Keratinocyte (primary cell): ENCODE measurements around the gene RNF212. TPM values are rescaled to one million over a fixed set of nuclear protein-coding genes. Genes with fewer than 3 reads are reported as not detected.

Experiments
- DNase-seq: peaks from one replicate; pipeline ENCODE4 v3.0.0-alpha.2; 2011; ENCODE audit warnings: low read depth, missing footprints, low spot score
- FAIRE-seq: peaks from 2 replicates; lab custom pipeline; 2011; peaks lifted over from hg19 to GRCh38; lab: Jason Lieb, UNC
- H2AFZ ChIP-seq: 2 replicates; pipeline ENCODE4 v1.6.0; 2012; ENCODE audit warnings: low read length, control low read depth, inconsistent platforms; ENCODE audit not compliant: control insufficient read depth
- H3K27ac ChIP-seq: 2 replicates; pipeline ENCODE4 v1.5.1; 2011; ENCODE audit warnings: low read length; ENCODE audit not compliant: control insufficient read depth, insufficient read depth
- H3K27me3 ChIP-seq: 3 replicates; pipeline ENCODE4 v1.6.0; 2011; ENCODE audit warnings: low read length; ENCODE audit not compliant: control insufficient read depth, insufficient read depth; ENCODE audit errors: extremely low read depth
- H3K36me3 ChIP-seq, 2 experiments: 2 replicates in 1 of 2; 3 replicates in 1 of 2; pipeline ENCODE4 v1.5.1; 2011; ENCODE audit warnings: low read length in 2 of 2, mild to moderate bottlenecking in 1 of 2; ENCODE audit not compliant: control insufficient read depth in 2 of 2, insufficient read depth in 2 of 2; ENCODE audit errors: extremely low read depth in 1 of 2
- H3K4me1 ChIP-seq: 3 replicates; pipeline ENCODE4 v1.5.1; 2011; ENCODE audit warnings: low read length; ENCODE audit not compliant: control insufficient read depth, insufficient read depth; ENCODE audit errors: extremely low read depth
- H3K4me2 ChIP-seq: 3 replicates; pipeline ENCODE4 v1.6.0; 2011; ENCODE audit warnings: low read depth, low read length; ENCODE audit not compliant: control insufficient read depth, insufficient read depth; ENCODE audit errors: extremely low read depth
- H3K4me3 ChIP-seq, 3 experiments: fragments of 200-600 bp in 1 of 3; sonication (generic) in 1 of 3; 2 replicates in 2 of 3; 3 replicates in 1 of 3; pipeline ENCODE4 v1.5.1; 2011 to 2016; ENCODE audit warnings: low read length in 3 of 3, mild to moderate bottlenecking in 3 of 3, control low read depth in 2 of 3, inconsistent platforms in 1 of 3, low read depth in 1 of 3, mixed read lengths in 1 of 3, mixed run types in 1 of 3, moderate library complexity in 1 of 3; ENCODE audit not compliant: control insufficient read depth in 2 of 3, insufficient read depth in 2 of 3; ENCODE audit errors: extremely low read depth in 1 of 3
- H3K79me2 ChIP-seq: 2 replicates; pipeline ENCODE4 v1.6.0; 2012; ENCODE audit warnings: low read length; ENCODE audit not compliant: control insufficient read depth, insufficient read depth
- H3K9ac ChIP-seq: 3 replicates; pipeline ENCODE4 v1.6.0; 2011; ENCODE audit warnings: low read length; ENCODE audit not compliant: control insufficient read depth, insufficient read depth; ENCODE audit errors: extremely low read depth
- H3K9me1 ChIP-seq: 3 replicates; pipeline ENCODE4 v1.6.0; 2011; ENCODE audit warnings: low read length; ENCODE audit not compliant: control insufficient read depth, insufficient read depth; ENCODE audit errors: extremely low read depth
- H3K9me3 ChIP-seq: 2 replicates; pipeline ENCODE4 v1.5.1; 2012; ENCODE audit warnings: low read depth, low read length; ENCODE audit not compliant: control insufficient read depth
- H4K20me1 ChIP-seq: 3 replicates; pipeline ENCODE4 v1.6.0; 2011; ENCODE audit warnings: low read length; ENCODE audit not compliant: control insufficient read depth, insufficient read depth; ENCODE audit errors: extremely low read depth
- EZH2 ChIP-seq: IDR thresholded peaks from one replicate; pipeline ENCODE4 v1.6.1; 2012; ENCODE audit warnings: inconsistent platforms, mild to moderate bottlenecking, low read length, moderate library complexity
- dilution Hi-C: fragments of 300-500 bp; cut with MboI; formaldehyde crosslinking; loops from one replicate; pipeline ENCODE4 v1.7.0; 2020; ENCODE audit warnings: low sequenced_read_pairs; ENCODE audit not compliant: extremely low pct_ligation_motif_present
- polyA plus RNA-seq, 5 experiments: library from polyadenylated mRNA; depleted of rRNA in 3 of 5; stranded (reverse) in 3 of 5; stranded (forward) in 1 of 5; unstranded in 1 of 5; fragments of >200 nt; gene quantifications; 1 replicate in 1 of 5; 2 replicates in 3 of 5; 3 replicates in 1 of 5; pipeline versions ENCODE4 v1.2.1 to v1.2.3, GENCODE V29; 2011 to 2012; ENCODE audit warnings: missing spikeins in 2 of 5, low read depth in 1 of 5, low replicate concordance in 1 of 5
- TF ChIP-seq, protein P1 (sequence below), 3 experiments: IDR thresholded peaks in 1 of 3; conservative IDR thresholded peaks in 1 of 3; optimal IDR thresholded peaks in 1 of 3; 2 replicates in 2 of 3; 3 replicates in 1 of 3; pipeline versions ENCODE3 to v1.5.1; 2011; ENCODE audit warnings: low read length in 3 of 3, mild to moderate bottlenecking in 3 of 3, moderate library complexity in 2 of 3, control low read depth in 1 of 3, inconsistent platforms in 1 of 3; ENCODE audit not compliant: insufficient read depth in 2 of 3; ENCODE audit errors: extremely low read depth in 1 of 3

Gene RNF212
- polyA plus RNA-seq, 1 donor (not counting 4 experiments of a cell fraction or from before 2014, with no cell fraction given), result 0.16 TPM

DNA sequence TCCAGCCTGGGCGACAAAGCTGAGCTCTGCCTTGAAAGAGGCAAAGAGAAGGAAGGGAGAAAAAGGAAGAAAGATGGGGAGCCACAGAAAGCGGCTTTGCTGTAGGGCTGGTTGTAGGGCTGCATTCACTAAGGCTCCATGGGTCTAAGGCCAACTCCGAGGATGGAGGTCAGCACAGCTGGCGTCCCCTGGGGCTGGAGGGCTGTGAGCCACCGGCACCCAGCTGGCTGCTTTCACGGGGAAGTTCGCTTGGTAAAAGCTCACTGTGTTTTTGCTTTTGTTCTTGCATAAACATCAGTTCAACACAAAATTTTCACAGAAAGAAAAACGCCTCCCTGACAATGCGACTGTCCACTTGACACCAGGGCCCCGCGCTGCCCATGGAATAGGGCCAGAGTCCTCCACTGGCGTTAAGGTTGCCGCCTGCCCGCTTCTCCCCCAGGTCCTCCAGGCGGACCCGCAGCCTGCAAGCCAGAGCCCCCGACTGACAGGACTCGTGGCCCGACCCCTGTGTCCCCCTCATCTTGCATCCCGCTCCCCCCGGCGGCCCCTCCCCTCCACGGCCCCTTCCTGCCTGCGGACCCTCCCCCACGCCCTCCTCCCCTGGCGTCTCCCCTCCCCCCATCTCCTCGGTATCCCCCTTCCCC lies 1.1 kb downstream of the RNF212 start:
- no peak for DNase-seq
- no peak overlapping the region for H2AFZ ChIP-seq
- no peaks in the 10 kb centered on the region for H3K79me2 ChIP-seq
- H3K4me3 ChIP-seq, result no peak overlapping the region
- no peaks in the 10 kb centered on the region for H3K36me3 ChIP-seq
- no peaks in the 10 kb centered on the region for H3K9me1 ChIP-seq
- no peak overlapping the region for H3K4me2 ChIP-seq
- dilution Hi-C loops, result no loop called here
- no peaks in the 10 kb centered on the region for H4K20me1 ChIP-seq
- peaks cover 12% of the 10 kb centered on the region for H3K4me1 ChIP-seq
- FAIRE-seq, result no peak
- TF ChIP-seq EZH2, result no peak
- TF ChIP-seq, protein P1, sequence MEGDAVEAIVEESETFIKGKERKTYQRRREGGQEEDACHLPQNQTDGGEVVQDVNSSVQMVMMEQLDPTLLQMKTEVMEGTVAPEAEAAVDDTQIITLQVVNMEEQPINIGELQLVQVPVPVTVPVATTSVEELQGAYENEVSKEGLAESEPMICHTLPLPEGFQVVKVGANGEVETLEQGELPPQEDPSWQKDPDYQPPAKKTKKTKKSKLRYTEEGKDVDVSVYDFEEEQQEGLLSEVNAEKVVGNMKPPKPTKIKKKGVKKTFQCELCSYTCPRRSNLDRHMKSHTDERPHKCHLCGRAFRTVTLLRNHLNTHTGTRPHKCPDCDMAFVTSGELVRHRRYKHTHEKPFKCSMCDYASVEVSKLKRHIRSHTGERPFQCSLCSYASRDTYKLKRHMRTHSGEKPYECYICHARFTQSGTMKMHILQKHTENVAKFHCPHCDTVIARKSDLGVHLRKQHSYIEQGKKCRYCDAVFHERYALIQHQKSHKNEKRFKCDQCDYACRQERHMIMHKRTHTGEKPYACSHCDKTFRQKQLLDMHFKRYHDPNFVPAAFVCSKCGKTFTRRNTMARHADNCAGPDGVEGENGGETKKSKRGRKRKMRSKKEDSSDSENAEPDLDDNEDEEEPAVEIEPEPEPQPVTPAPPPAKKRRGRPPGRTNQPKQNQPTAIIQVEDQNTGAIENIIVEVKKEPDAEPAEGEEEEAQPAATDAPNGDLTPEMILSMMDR (optimal IDR thresholded peaks at IDR 0.05 in 1 of 3, IDR thresholded peaks at IDR 0.05 in 1 of 3, conservative IDR thresholded peaks at IDR 0.05 in 1 of 3; ENCODE audit: extremely low read depth in 1 of 3, insufficient read depth in 2 of 3, low read length in 3 of 3), result no peak
- no peak overlapping the region for H3K27ac ChIP-seq
- H3K9me3 ChIP-seq, result no peaks in the 10 kb centered on the region
- peaks cover 5% of the 10 kb centered on the region for H3K27me3 ChIP-seq
- no peak overlapping the region for H3K9ac ChIP-seq

DNA sequence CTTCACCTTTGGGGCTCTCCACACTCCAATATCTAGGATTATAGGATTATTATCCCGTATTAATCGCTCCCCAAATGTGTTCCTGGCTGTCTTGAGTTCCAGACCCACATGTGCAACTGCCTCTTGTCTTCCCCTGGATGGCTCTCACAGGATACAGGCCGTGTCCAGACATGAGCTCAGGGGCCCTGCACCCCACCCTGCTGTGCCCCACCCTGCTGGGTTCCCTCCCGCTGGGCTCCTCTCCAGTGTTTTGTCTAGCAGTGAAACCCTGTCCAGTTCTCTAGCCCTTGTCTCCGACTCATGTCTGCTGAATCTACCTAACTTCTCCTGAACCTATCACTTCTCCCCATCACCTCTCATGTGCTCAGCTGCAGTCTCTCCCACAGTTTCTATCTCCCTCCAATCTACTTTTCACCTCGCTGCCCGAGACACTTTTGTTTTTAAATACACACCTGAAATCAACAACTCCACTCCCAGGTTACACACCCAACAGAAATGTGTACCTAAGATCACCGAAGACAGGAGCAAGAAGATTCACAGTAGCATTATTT lies 2.0 kb downstream of the RNF212 start:
- FAIRE-seq (no peak), DNase-seq (no peak)
- Histone ChIP-seq H2AFZ (no peak overlapping the region), H3K9me3 (no peaks in the 10 kb centered on the region), H3K9ac (no peak overlapping the region), H3K36me3 (no peaks in the 10 kb centered on the region), H3K4me2 (no peak overlapping the region), H4K20me1 (no peaks in the 10 kb centered on the region), H3K4me3 (no peak overlapping the region), H3K27ac (no peak overlapping the region), H3K27me3 (peaks cover 5% of the 10 kb centered on the region), H3K79me2 (no peaks in the 10 kb centered on the region), H3K9me1 (no peaks in the 10 kb centered on the region), H3K4me1 (peaks cover 12% of the 10 kb centered on the region)
- TF ChIP-seq, protein P1 (optimal IDR thresholded peaks at IDR 0.05 in 1 of 3, IDR thresholded peaks at IDR 0.05 in 1 of 3, conservative IDR thresholded peaks at IDR 0.05 in 1 of 3; ENCODE audit: extremely low read depth in 1 of 3, insufficient read depth in 2 of 3, low read length in 3 of 3), result no peak
- TF ChIP-seq EZH2, result no peak
- dilution Hi-C loops, result no loop called here
